Measurements from ENCODE around the gene EZH1.
A peak's percentile ranks its signal among the peaks of the same experiment; 100 is the strongest.

The EZH1 gene

DNA sequence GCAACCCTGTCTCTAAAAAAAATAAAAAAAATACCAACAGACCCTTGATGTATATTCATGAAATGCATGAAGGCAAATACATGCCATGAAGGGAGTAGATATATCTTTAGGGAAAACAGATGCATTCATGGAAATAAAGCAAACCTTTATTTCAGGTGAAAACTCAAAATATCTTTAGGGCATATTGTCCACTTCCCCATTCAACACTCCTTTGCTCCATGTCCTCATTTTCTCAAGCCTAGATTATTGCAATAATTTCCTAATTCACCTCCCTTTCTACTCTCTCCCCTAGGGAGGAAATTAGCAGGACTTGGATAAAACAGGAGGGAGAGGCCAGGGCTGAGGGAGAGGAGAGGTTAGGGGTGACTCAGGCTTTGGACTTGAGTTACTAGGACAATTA lies 22.7 kb upstream of the EZH1 start:
- Histone ChIP-seq H3K27me3 (ENCODE audit: insufficient read depth, low read length) (no peaks in the 10 kb centered on the region), H2AFZ (ENCODE audit: low read length) (no peak overlapping the region)

DNA sequence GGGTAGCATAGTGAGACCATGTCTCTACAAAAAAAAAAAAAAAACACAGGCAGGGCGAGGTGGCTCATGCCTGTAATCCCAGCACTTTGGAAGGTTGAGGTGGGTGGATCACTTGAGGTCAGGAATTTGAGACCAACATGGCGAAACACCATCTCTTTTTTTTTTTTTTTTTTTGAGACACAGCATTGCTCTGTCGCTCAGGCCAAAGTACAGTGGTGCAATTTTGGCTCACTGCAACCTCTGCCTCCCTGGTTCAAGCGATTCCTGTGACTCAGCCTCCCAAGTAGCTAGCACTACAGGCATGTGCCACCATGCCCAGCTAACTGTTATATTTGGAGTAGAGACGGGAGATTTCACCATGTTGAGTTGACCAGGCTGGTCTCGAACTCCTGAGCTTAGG lies 21.3 kb upstream of the EZH1 start:
- Histone ChIP-seq H2AFZ (ENCODE audit: low read length) (no peak overlapping the region), H4K20me1 (ENCODE audit: insufficient read depth, low read length) (no peaks in the 10 kb centered on the region), H3K4me1 (ENCODE audit: insufficient read depth, low read length, severe bottlenecking) (peaks cover 5% of the 10 kb centered on the region), H3K9me3 (ENCODE audit: low read length) (no peaks in the 10 kb centered on the region), H3K79me2 (ENCODE audit: insufficient read depth, low read length) (no peaks in the 10 kb centered on the region), H3F3A (ENCODE audit: insufficient read depth, low read length) (no peaks in the 10 kb centered on the region), H3K9ac (ENCODE audit: low read length) (no peak overlapping the region), H3K27ac (ENCODE audit: low read depth, low read length, poor library complexity, severe bottlenecking) (no peak overlapping the region), H3K27me3 (ENCODE audit: insufficient read depth, low read length) (0 out of 2 replicates have a peak, but pooled peaks cover 5% of the 10 kb centered on the region), H3K9me2 (ENCODE audit: low read depth, low read length) (no peaks in the 10 kb centered on the region), H3K36me3 (ENCODE audit: insufficient read depth, low read length) (no peaks in the 10 kb centered on the region), H3K4me3 (ENCODE audit: low read depth, low read length, poor library complexity, severe bottlenecking) (no peak overlapping the region), H3K4me2 (ENCODE audit: low read length) (no peak overlapping the region)
- no peak for TF ChIP-seq EZH2 (IDR thresholded peaks at IDR 0.05; ENCODE audit: borderline replicate concordance, low read length)
- TF ChIP-seq, protein P1, sequence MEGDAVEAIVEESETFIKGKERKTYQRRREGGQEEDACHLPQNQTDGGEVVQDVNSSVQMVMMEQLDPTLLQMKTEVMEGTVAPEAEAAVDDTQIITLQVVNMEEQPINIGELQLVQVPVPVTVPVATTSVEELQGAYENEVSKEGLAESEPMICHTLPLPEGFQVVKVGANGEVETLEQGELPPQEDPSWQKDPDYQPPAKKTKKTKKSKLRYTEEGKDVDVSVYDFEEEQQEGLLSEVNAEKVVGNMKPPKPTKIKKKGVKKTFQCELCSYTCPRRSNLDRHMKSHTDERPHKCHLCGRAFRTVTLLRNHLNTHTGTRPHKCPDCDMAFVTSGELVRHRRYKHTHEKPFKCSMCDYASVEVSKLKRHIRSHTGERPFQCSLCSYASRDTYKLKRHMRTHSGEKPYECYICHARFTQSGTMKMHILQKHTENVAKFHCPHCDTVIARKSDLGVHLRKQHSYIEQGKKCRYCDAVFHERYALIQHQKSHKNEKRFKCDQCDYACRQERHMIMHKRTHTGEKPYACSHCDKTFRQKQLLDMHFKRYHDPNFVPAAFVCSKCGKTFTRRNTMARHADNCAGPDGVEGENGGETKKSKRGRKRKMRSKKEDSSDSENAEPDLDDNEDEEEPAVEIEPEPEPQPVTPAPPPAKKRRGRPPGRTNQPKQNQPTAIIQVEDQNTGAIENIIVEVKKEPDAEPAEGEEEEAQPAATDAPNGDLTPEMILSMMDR (IDR thresholded peaks at IDR 0.05; ENCODE audit: low read length), result no peak

More for the DNA sequence above, 22.7 kb upstream of the EZH1 start:
- Histone ChIP-seq H3K4me1 (ENCODE audit: insufficient read depth, low read length, severe bottlenecking) (peaks cover 1% of the 10 kb centered on the region), H3K4me2 (ENCODE audit: low read length) (no peak overlapping the region), H3K79me2 (ENCODE audit: insufficient read depth, low read length) (no peaks in the 10 kb centered on the region), H3K27ac (ENCODE audit: low read depth, low read length, poor library complexity, severe bottlenecking) (no peak overlapping the region), H3K9me2 (ENCODE audit: low read depth, low read length) (no peaks in the 10 kb centered on the region), H3K4me3 (ENCODE audit: low read depth, low read length, poor library complexity, severe bottlenecking) (no peak overlapping the region), H4K20me1 (ENCODE audit: insufficient read depth, low read length) (no peaks in the 10 kb centered on the region), H3K9ac (ENCODE audit: low read length) (no peak overlapping the region), H3K9me3 (ENCODE audit: low read length) (no peaks in the 10 kb centered on the region), H3K36me3 (ENCODE audit: insufficient read depth, low read length) (no peaks in the 10 kb centered on the region), H3F3A (ENCODE audit: insufficient read depth, low read length) (no peaks in the 10 kb centered on the region)
- TF ChIP-seq, protein P1 (IDR thresholded peaks at IDR 0.05; ENCODE audit: low read length), result no peak
- no peak for TF ChIP-seq EZH2 (IDR thresholded peaks at IDR 0.05; ENCODE audit: borderline replicate concordance, low read length)

DNA sequence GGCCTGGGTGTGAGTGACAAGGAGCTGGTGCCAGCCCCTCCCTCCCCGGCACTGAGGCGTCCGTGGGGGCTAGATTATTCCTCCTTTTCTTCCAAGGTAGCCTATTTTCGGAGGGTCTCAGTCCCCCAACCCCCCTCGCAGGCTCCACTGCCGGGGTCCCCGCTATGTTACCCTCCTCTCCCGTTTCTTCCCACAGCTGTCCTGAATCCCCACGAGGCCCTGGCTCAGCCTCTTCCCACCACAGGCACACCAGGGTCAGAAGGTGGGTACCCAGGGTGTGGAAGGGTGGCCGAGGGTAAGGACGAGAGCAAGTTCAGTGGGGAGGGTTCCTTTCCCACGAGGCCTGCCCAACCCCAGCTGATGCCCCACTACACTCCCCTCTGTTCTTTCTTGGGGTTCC lies 16.8 kb upstream of the EZH1 start:
- H3K4me2 ChIP-seq (ENCODE audit: low read length), result peak overlapping the region; percentile 68

More for the DNA sequence above, 16.8 kb upstream of the EZH1 start:
- no peak for TF ChIP-seq EZH2 (IDR thresholded peaks at IDR 0.05; ENCODE audit: borderline replicate concordance, low read length)
- TF ChIP-seq, protein P1 (IDR thresholded peaks at IDR 0.05; ENCODE audit: low read length), result no peak
- no peaks in the 10 kb centered on the region for H3K9me3 ChIP-seq (ENCODE audit: low read length)
- no peaks in the 10 kb centered on the region for H3K79me2 ChIP-seq (ENCODE audit: insufficient read depth, low read length)
- no peaks in the 10 kb centered on the region for H3F3A ChIP-seq (ENCODE audit: insufficient read depth, low read length)
- H3K27ac ChIP-seq (ENCODE audit: low read depth, low read length, poor library complexity, severe bottlenecking), result no peak overlapping the region
- 0 out of 2 replicates have a peak, but pooled peaks cover 5% of the 10 kb centered on the region for H3K27me3 ChIP-seq (ENCODE audit: insufficient read depth, low read length)
- H3K36me3 ChIP-seq (ENCODE audit: insufficient read depth, low read length), result no peaks in the 10 kb centered on the region
- H3K9me2 ChIP-seq (ENCODE audit: low read depth, low read length), result no peaks in the 10 kb centered on the region
- no peaks in the 10 kb centered on the region for H4K20me1 ChIP-seq (ENCODE audit: insufficient read depth, low read length)
- peak overlapping the region; percentile 41; the same call in 1 of the 2 replicates for H3K9ac ChIP-seq (ENCODE audit: low read length)
- peaks cover 12% of the 10 kb centered on the region for H3K4me1 ChIP-seq (ENCODE audit: insufficient read depth, low read length, severe bottlenecking)
- H3K4me3 ChIP-seq (ENCODE audit: low read depth, low read length, poor library complexity, severe bottlenecking), result peak overlapping the region; percentile 52
- H2AFZ ChIP-seq (ENCODE audit: low read length), result no peak overlapping the region

Measured in OCI-LY1 (cell line).